HepG2 (cell line): ENCODE data around the gene SLC26A3. TPM values are rescaled to one million over a fixed set of nuclear protein-coding genes. Genes with fewer than 3 reads are reported as not detected.

Source experiments
- ATAC-seq: fragments of 200-7000 bp; cut with Tn5 transposase; 3 replicates; pipeline ENCODE4 v1.9.1; 2020; ENCODE audit warnings: mild to moderate bottlenecking, moderate library complexity
- BruUV-seq: library from RNA; stranded (reverse); fragments of 400-500 nt; replicated peaks from 2 replicates; lab custom pipeline; 2021; lab: Mats Ljungman, UMichigan
- CTCF ChIA-PET: fragments of 300-600 bp; formaldehyde crosslinking; extraction: SDS; loops from one replicate; lab custom pipeline; 2021; ENCODE audit warnings: low total read pairs, inconsistent platforms, low intra/inter-chr PET ratio; lab: Yijun Ruan, JAX
- POLR2A ChIA-PET: fragments of 350-600 bp; sonication (Branson Sonifier 250); formaldehyde crosslinking; loops from one replicate; lab custom pipeline; 2020; ENCODE audit warnings: antibody characterized with exemption, inconsistent platforms; lab: Yijun Ruan, JAX
- DNase-seq: peaks from one replicate; pipeline ENCODE4 v3.0.0-alpha.2; 2015; ENCODE audit warnings: low spot score
- FAIRE-seq: peaks from 3 replicates; lab custom pipeline; 2011; peaks lifted over from hg19 to GRCh38; lab: Jason Lieb, UNC
- H2AFZ ChIP-seq: one replicate; pipeline ENCODE4 v1.6.1; 2011; ENCODE audit warnings: low read length, inconsistent platforms
- H3K27ac ChIP-seq: fragments of 300-600 bp; 3 replicates; pipeline ENCODE4 v1.8.0; 2011; ENCODE audit warnings: mixed run types, mild to moderate bottlenecking, mixed read lengths, low read length, inconsistent platforms; ENCODE audit not compliant: insufficient read depth; ENCODE audit errors: extremely low read length
- H3K27me3 ChIP-seq, 2 experiments: fragments of 200-600 bp in 1 of 2; 2 replicates in 1 of 2; 3 replicates in 1 of 2; pipeline versions ENCODE4 v1.6.0 to v1.8.0; 2011; ENCODE audit warnings: low read length in 2 of 2, mild to moderate bottlenecking in 2 of 2, moderate library complexity in 2 of 2, inconsistent platforms in 1 of 2; ENCODE audit not compliant: insufficient read depth in 2 of 2, control insufficient read depth in 1 of 2
- H3K36me3 ChIP-seq, 2 experiments: fragments of 200-600 bp in 1 of 2; replicated peaks in 1 of 2; 2 replicates in 1 of 2; 3 replicates in 1 of 2; pipeline versions ENCODE4 v1.5.1 to v1.8.0; 2011; ENCODE audit warnings: low read length in 2 of 2, inconsistent platforms in 1 of 2; ENCODE audit not compliant: insufficient read depth in 2 of 2, control insufficient read depth in 1 of 2
- H3K4me1 ChIP-seq: 2 replicates; pipeline ENCODE4 v1.5.1; 2012; ENCODE audit warnings: low read length, inconsistent platforms; ENCODE audit not compliant: insufficient read depth
- H3K4me2 ChIP-seq: 2 replicates; pipeline ENCODE4 v1.6.0; 2011; ENCODE audit warnings: low read depth, low read length, inconsistent platforms
- H3K4me3 ChIP-seq, 3 experiments: fragments of 200-600 bp in 1 of 3; sonication (generic), shearing (Covaris generic) in 1 of 3; replicated peaks in 1 of 3; 2 replicates each; pipeline ENCODE4 v1.5.1; 2011 to 2016; ENCODE audit warnings: low read length in 3 of 3, inconsistent platforms in 2 of 3, low read depth in 2 of 3, mild to moderate bottlenecking in 2 of 3, control low read depth in 1 of 3, mixed read lengths in 1 of 3; ENCODE audit not compliant: insufficient read depth in 1 of 3
- H3K79me2 ChIP-seq: one replicate; pipeline ENCODE4 v1.6.1; 2011; ENCODE audit warnings: low read length, inconsistent platforms; ENCODE audit not compliant: insufficient read depth
- H3K9ac ChIP-seq: 2 replicates; pipeline ENCODE4 v1.6.0; 2011; ENCODE audit warnings: mild to moderate bottlenecking, low read depth, low read length, inconsistent platforms; ENCODE audit not compliant: insufficient read depth
- H3K9me3 ChIP-seq: 2 replicates; pipeline ENCODE4 v1.5.1; 2012; ENCODE audit warnings: mild to moderate bottlenecking, low read length
- H4K20me1 ChIP-seq: 2 replicates; pipeline ENCODE4 v1.6.0; 2011; ENCODE audit warnings: inconsistent platforms, mild to moderate bottlenecking, low read length, moderate library complexity; ENCODE audit not compliant: insufficient read depth
- CTCF ChIP-seq: sonication (generic); formaldehyde crosslinking; IDR thresholded peaks from 2 replicates; pipeline ENCODE4 v1.5.0; 2020; ENCODE audit warnings: mild to moderate bottlenecking, missing genetic modification reagents, moderate library complexity
- IRF9 ChIP-seq: sonication (generic); formaldehyde crosslinking; IDR thresholded peaks from 2 replicates; pipeline ENCODE4 v1.8.0; 2022; ENCODE audit warnings: missing genetic modification reagents, mild to moderate bottlenecking, borderline replicate concordance
- KLF12 ChIP-seq: sonication (generic); formaldehyde crosslinking; IDR thresholded peaks from 2 replicates; pipeline ENCODE4 v1.4.0; 2020; ENCODE audit warnings: missing genetic modification reagents, borderline replicate concordance
- NKX3-1 ChIP-seq: sonication (generic); formaldehyde crosslinking; IDR thresholded peaks from 2 replicates; pipeline ENCODE4 v1.5.0; 2020; ENCODE audit warnings: missing genetic modification reagents
- NR1H2 ChIP-seq: sonication (generic); formaldehyde crosslinking; IDR thresholded peaks from 2 replicates; pipeline ENCODE4 v1.8.1; 2022; ENCODE audit warnings: low read depth, missing genetic modification reagents, borderline replicate concordance
- RFX5 ChIP-seq: IDR thresholded peaks from 2 replicates; pipeline ENCODE4 v1.6.1; 2011; ENCODE audit warnings: low read depth, low read length, improper control_type of control experiment
- STAG1 ChIP-seq: sonication (generic); formaldehyde crosslinking; IDR thresholded peaks from 2 replicates; pipeline ENCODE4 v1.4.0; 2020; ENCODE audit warnings: missing genetic modification reagents
- ZFP36L2 ChIP-seq: sonication (generic); formaldehyde crosslinking; IDR thresholded peaks from 2 replicates; pipeline ENCODE4 v1.4.0; 2020; ENCODE audit warnings: missing genetic modification reagents
- ZNF10 ChIP-seq: sonication (generic); formaldehyde crosslinking; IDR thresholded peaks from 2 replicates; pipeline ENCODE4 v1.4.0; 2020; ENCODE audit warnings: mild to moderate bottlenecking, low read depth, missing genetic modification reagents, borderline replicate concordance
- ZNF770 ChIP-seq: sonication (generic); formaldehyde crosslinking; IDR thresholded peaks from 2 replicates; pipeline ENCODE4 v1.5.0; 2020; ENCODE audit warnings: mild to moderate bottlenecking, missing genetic modification reagents
- WGBS: methylation state at CpG from one replicate; pipeline ENCODE4 v1.1.6; 2017; ENCODE audit warnings: low lambda C conversion rate; 5-methylcytosine and 5-hydroxymethylcytosine counted together
- in situ Hi-C: cut with HindIII; loops from 2 replicates; pipeline ENCODE4 v1.10.0; 2017; ENCODE audit warnings: low pct_unique_long_range_greater_than_20kb; ENCODE audit not compliant: extremely low pct_ligation_motif_present
- intact Hi-C: fragments of 100-400 bp; cut with micrococcal nuclease; formaldehyde crosslinking; loops from one replicate; pipeline ENCODE4 v1.10.0; 2022; ENCODE audit not compliant: unreplicated experiment
- polyA plus RNA-seq, 8 experiments: library from polyadenylated mRNA; depleted of rRNA in 3 of 8; stranded (reverse) in 7 of 8; unstranded in 1 of 8; fragments of >200 nt; fragmentation: Illumina TruSeq in 4 of 8; extraction: Trizol in 4 of 8; gene quantifications; 2 replicates each; pipeline versions ENCODE4 v1.2.1 to v1.2.3, GENCODE V29; 2011 to 2016; ENCODE audit warnings: low read depth in 4 of 8, missing spikeins in 1 of 8, mixed read lengths in 1 of 8; ENCODE audit not compliant: insufficient read depth in 1 of 8
- total RNA-seq, 5 experiments: library from RNA; depleted of rRNA; stranded (reverse); fragments of >200 nt; fragmentation: Illumina TruSeq; extraction: Trizol; gene quantifications; 2 replicates each; pipeline ENCODE4 v1.2.3, GENCODE V29; 2016; ENCODE audit warnings: low read depth in 1 of 5

Gene SLC26A3
- total and polyA plus RNA-seq, 2 of the 13 experiments (the other 11 are each of a cell fraction or from before 2014, with no cell fraction given) = 0.11 to 0.30 TPM

- Histone ChIP-seq H2AFZ (no peak overlapping the region), H3K27me3 (no peaks in the 10 kb centered on the region), H3K4me2 (no peak overlapping the region), H3K36me3 (peaks cover 10 to 60% of the 10 kb centered on the region in 2 experiments), H3K27ac (no peak overlapping the region), H3K4me1 (no peaks in the 10 kb centered on the region), H3K4me3 (no peak overlapping the region), H4K20me1 (no peaks in the 10 kb centered on the region)
- intact Hi-C loops = no loop called here
- POLR2A ChIA-PET = no interaction called here
- no peak for DNase-seq
- BruUV-seq = no TSS peak
- 95% methylated on average over 2 of the region's 2 CpGs for WGBS
- in situ Hi-C loops = no loop called here
- TF ChIP-seq KLF12 = peak; percentile 73; the same call in 1 of the 2 replicates
- peak; percentile 17; the same call in 1 of the 2 replicates for TF ChIP-seq STAG1 (CRISPR knock-in tag)
- TF ChIP-seq RFX5 = no peak
- TF ChIP-seq ZNF10 (CRISPR knock-in tag) = no peak
- no peak for TF ChIP-seq IRF9
- TF ChIP-seq ZFP36L2 = no peak
- peak; percentile 38; the same call in 1 of the 2 replicates for TF ChIP-seq ZNF770 (CRISPR knock-in tag)
- TF ChIP-seq NKX3-1 (CRISPR knock-in tag) = no peak
- no peak for TF ChIP-seq NR1H2 (CRISPR knock-in tag)
- TF ChIP-seq CTCF (CRISPR knock-in tag) = 0 out of 2 replicates have a peak, but pooled peaks have one; percentile 9
- TF ChIP-seq, all 625 proteins: peak for 4
- Histone ChIP-seq H3K9ac (no peak overlapping the region), H3K79me2 (no peaks in the 10 kb centered on the region), H3K9me3 (no peaks in the 10 kb centered on the region)
- ATAC-seq (no peak), FAIRE-seq (no peak)
- CTCF ChIA-PET = interaction anchor here (1.1 kb wide), 1 partner anchor 119 kb away, joined by 5 read pairs; no protein-coding TSS in a partner anchor
Measured at GRCh38 chr7:107754642-107755041, 48.4 kb downstream of the SLC26A3 start.
